A673 (cell line): ENCODE measurements around the gene SENP6. TPM values are rescaled to one million over a fixed set of nuclear protein-coding genes. Genes with fewer than 3 reads are reported as not detected.

Source experiments
- BruUV-seq: library from RNA; stranded (reverse); fragments of 400-500 nt; replicated peaks from 2 replicates; lab custom pipeline; 2021; lab: Mats Ljungman, UMichigan
- CTCF ChIA-PET: fragments of 300-600 bp; sonication (Branson Sonifier 250); formaldehyde crosslinking; loops from one replicate; lab custom pipeline; 2022; ENCODE audit warnings: antibody characterized with exemption; lab: Charles Lee
- POLR2A ChIA-PET: fragments of 300-600 bp; sonication (Branson Sonifier 250); formaldehyde crosslinking; loops from one replicate; lab custom pipeline; 2022; ENCODE audit warnings: antibody characterized with exemption; ENCODE audit not compliant: low non-redundant PET; lab: Charles Lee
- DNase-seq: peaks from one replicate; pipeline ENCODE4 v3.0.0-alpha.2; 2015; ENCODE audit warnings: low spot score
- H3K27ac ChIP-seq: fragments of 200-600 bp; sonication (generic); 2 replicates; pipeline ENCODE4 v1.5.1; 2016; ENCODE audit warnings: mixed run types, low read depth, mild to moderate bottlenecking, mixed read lengths, antibody characterized with exemption, low read length; ENCODE audit not compliant: poor library complexity, severe bottlenecking
- H3K27me3 ChIP-seq: fragments of 200-600 bp; sonication (generic); replicated peaks from 2 replicates; pipeline ENCODE4 v1.6.1; 2017; ENCODE audit warnings: mixed run types, low read depth, mild to moderate bottlenecking, mixed read lengths, antibody characterized with exemption, low read length; ENCODE audit not compliant: insufficient read depth, poor library complexity
- H3K36me3 ChIP-seq: fragments of 200-600 bp; sonication (generic); 2 replicates; pipeline ENCODE4 v1.6.1; 2016; ENCODE audit warnings: mixed run types, mild to moderate bottlenecking, mixed read lengths, antibody characterized with exemption, low read length; ENCODE audit not compliant: insufficient read depth, poor library complexity, severe bottlenecking
- H3K4me1 ChIP-seq: fragments of 200-600 bp; sonication (generic); 2 replicates; pipeline ENCODE4 v1.6.1; 2017; ENCODE audit warnings: mixed run types, mild to moderate bottlenecking, mixed read lengths, antibody characterized with exemption, low read length; ENCODE audit not compliant: insufficient read depth, poor library complexity, severe bottlenecking
- H3K4me3 ChIP-seq: fragments of 200-600 bp; sonication (generic); 2 replicates; pipeline ENCODE4 v1.5.1; 2016; ENCODE audit warnings: low read depth, mixed run types, mild to moderate bottlenecking, mixed read lengths, low read length; ENCODE audit not compliant: poor library complexity, severe bottlenecking
- H3K9me3 ChIP-seq: fragments of 200-600 bp; sonication (generic); 2 replicates; pipeline ENCODE4 v1.6.1; 2016; ENCODE audit warnings: mixed run types, low read depth, mild to moderate bottlenecking, mixed read lengths, antibody characterized with exemption, low read length; ENCODE audit not compliant: poor library complexity, severe bottlenecking
- CTCF ChIP-seq: fragments of 300-800, 200-600 bp; sonication (generic); conservative IDR thresholded peaks from 2 replicates; pipeline ENCODE4 v1.5.1; 2017; ENCODE audit warnings: low read depth, mild to moderate bottlenecking, antibody characterized with exemption, low read length, moderate library complexity, mixed read lengths
- EZH2 ChIP-seq: fragments of 200-600 bp; sonication (generic); IDR thresholded peaks from 2 replicates; pipeline ENCODE4 v1.6.1; 2017; ENCODE audit warnings: borderline replicate concordance, low read depth, mild to moderate bottlenecking, mixed read lengths, antibody characterized with exemption, low read length; ENCODE audit not compliant: poor library complexity, severe bottlenecking
- intact Hi-C: fragments of 100-400 bp; cut with micrococcal nuclease; formaldehyde crosslinking; loops from one replicate; pipeline ENCODE4 v1.10.0; 2022; ENCODE audit not compliant: unreplicated experiment
- total RNA-seq: library from RNA; stranded (reverse); gene quantifications from 2 replicates; pipeline ENCODE4 v1.2.3, GENCODE V29; 2021

The SENP6 gene
- total RNA-seq, 1 experiment from 2014 or later, result 92.7 TPM

GRCh38 chr6:75743971-75744370, 142.3 kb downstream of the SENP6 start:
- POLR2A ChIA-PET, result no interaction called here
- no peak for DNase-seq
- Histone ChIP-seq H3K36me3 (no peaks in the 10 kb centered on the region), H3K4me3 (no peak overlapping the region), H3K27me3 (no peaks in the 10 kb centered on the region), H3K27ac (no peak overlapping the region), H3K9me3 (no peaks in the 10 kb centered on the region), H3K4me1 (no peaks in the 10 kb centered on the region)
- TF ChIP-seq EZH2 (no peak), CTCF (no peak)
- no TSS peak for BruUV-seq
- intact Hi-C loops, result no loop called here
- CTCF ChIA-PET, result no interaction called here

DNA sequence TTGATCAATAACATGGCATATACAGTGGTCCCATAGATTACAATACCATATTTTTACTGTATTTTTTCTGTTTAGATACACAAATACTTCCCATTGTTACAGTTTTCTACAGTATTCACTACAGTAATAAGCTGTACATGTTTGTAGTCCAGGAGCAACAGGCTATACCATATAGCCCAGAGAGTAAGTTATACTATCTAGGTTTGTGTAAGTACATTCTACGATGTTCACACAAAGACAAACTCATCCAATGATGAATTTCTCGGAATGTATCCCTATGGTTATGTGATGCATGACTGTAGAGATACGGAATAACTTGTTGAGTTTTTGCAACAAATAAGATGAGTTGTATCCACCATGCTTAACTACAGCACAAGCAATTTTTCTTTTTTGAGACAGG, 143.7 kb downstream of the SENP6 start:
- intact Hi-C loops, result no loop called here
- ChIA-PET CTCF (no interaction called here), POLR2A (no interaction called here)
- no peaks in the 10 kb centered on the region for H3K9me3 ChIP-seq
- no TSS peak for BruUV-seq
- no peak overlapping the region for H3K27ac ChIP-seq
- no peaks in the 10 kb centered on the region for H3K36me3 ChIP-seq
- H3K4me3 ChIP-seq, result no peak overlapping the region
- H3K4me1 ChIP-seq, result no peaks in the 10 kb centered on the region
- TF ChIP-seq CTCF (no peak), EZH2 (no peak)
- DNase-seq, result no peak
- peaks cover 7% of the 10 kb centered on the region for H3K27me3 ChIP-seq

DNA sequence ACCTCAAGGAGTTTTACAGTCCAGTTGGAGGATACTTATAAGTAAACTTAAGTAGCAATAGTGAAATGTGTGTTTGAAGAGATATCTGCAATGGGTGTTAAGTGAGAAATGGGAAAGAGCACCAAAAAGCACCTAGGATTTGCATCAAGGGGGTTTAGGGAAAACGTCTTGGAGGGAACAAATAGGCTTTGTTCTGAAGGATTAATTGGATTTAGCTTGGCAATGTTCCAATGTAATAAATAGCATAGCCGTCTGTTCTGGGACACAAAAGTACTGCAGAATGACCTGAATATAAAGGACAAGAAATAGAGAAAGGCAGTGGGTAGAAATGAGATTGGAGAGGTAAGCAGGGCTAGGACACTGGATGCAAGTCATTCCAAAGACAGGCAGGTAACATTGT, 144.5 kb downstream of the SENP6 start:
- Histone ChIP-seq H3K27me3 (peaks cover 7% of the 10 kb centered on the region), H3K36me3 (no peaks in the 10 kb centered on the region), H3K27ac (no peak overlapping the region), H3K9me3 (no peaks in the 10 kb centered on the region), H3K4me3 (no peak overlapping the region), H3K4me1 (no peaks in the 10 kb centered on the region)
- intact Hi-C loops, result no loop called here
- ChIA-PET CTCF (no interaction called here), POLR2A (no interaction called here)
- BruUV-seq, result no TSS peak
- DNase-seq, result peak; percentile 4
- TF ChIP-seq CTCF (no peak), EZH2 (no peak)
